Thyroid gland (tissue), 4 donors: ENCODE measurements around the gene TMEM51.

Source experiments
- CTCF ChIP-seq, 6 experiments: fragments of 200-600 bp in 3 of 6; fragments of 450-650 bp in 3 of 6; sonication (generic) in 3 of 6; IDR thresholded peaks; one replicate each; pipeline ENCODE4 v1.5.1; 2016 to 2019; ENCODE audit warnings: antibody characterized with exemption in 6 of 6, mild to moderate bottlenecking in 2 of 6, inconsistent platforms in 1 of 6, moderate library complexity in 1 of 6
- POLR2A ChIP-seq, 2 donors: fragments of 450-650 bp; IDR thresholded peaks; one replicate each; pipeline ENCODE4 v1.6.1; 2017; ENCODE audit warnings: antibody characterized with exemption in 2 of 2, mild to moderate bottlenecking in 2 of 2, moderate library complexity in 1 of 2

- TF ChIP-seq POLR2A (IDR thresholded peaks at IDR 0.05) (no peak), CTCF (IDR thresholded peaks at IDR 0.05) (no peak)
These were observed 85.2 kb downstream of the TMEM51 start for GRCh38 chr1:15238789-15239188.
